Immature natural killer cell (primary cell): ENCODE data around the gene DIP2B. TPM values are rescaled to one million over a fixed set of nuclear protein-coding genes. Genes with fewer than 3 reads are reported as not detected.
A peak's percentile ranks its signal among the peaks of the same experiment; 100 is the strongest.
"Not testable (repeated sequence)": the region's sequence is repeated elsewhere in the genome, so short reads cannot be mapped to it uniquely, and the experiment has no call there.

Experiments
- DNase-seq, 3 donors: peaks; one replicate each; pipeline ENCODE4 v3.0.0; 2022; ENCODE audit warnings: mixed read lengths in 1 of 3
- H3K27ac Mint-ChIP-seq, 6 donors: one replicate each; pipeline ENCODE4 v1.8.0; 2020; ENCODE audit warnings: mixed read lengths in 6 of 6, mild to moderate bottlenecking in 5 of 6, inconsistent platforms in 4 of 6, moderate library complexity in 3 of 6
- H3K27me3 Mint-ChIP-seq, 3 donors: one replicate each; pipeline ENCODE4 v1.8.0; 2020 to 2021; ENCODE audit warnings: low read depth in 3 of 3, mild to moderate bottlenecking in 3 of 3, mixed read lengths in 3 of 3, moderate library complexity in 3 of 3, inconsistent platforms in 1 of 3
- H3K36me3 Mint-ChIP-seq, 3 donors: one replicate each; pipeline ENCODE4 v1.8.0; 2020; ENCODE audit warnings: mixed read lengths in 3 of 3, inconsistent platforms in 2 of 3, mild to moderate bottlenecking in 2 of 3
- H3K4me1 Mint-ChIP-seq, 2 donors: one replicate each; pipeline ENCODE4 v1.8.0; 2020; ENCODE audit warnings: inconsistent platforms in 2 of 2, mild to moderate bottlenecking in 2 of 2, mixed read lengths in 2 of 2, moderate library complexity in 1 of 2
- H3K4me3 Mint-ChIP-seq, 5 donors: one replicate each; pipeline ENCODE4 v1.8.0; 2020; ENCODE audit warnings: mild to moderate bottlenecking in 5 of 5, mixed read lengths in 5 of 5, inconsistent platforms in 3 of 5, moderate library complexity in 3 of 5
- H3K9me3 Mint-ChIP-seq, 6 donors: one replicate each; pipeline ENCODE4 v1.8.0; 2020; ENCODE audit warnings: mild to moderate bottlenecking in 6 of 6, mixed read lengths in 6 of 6, inconsistent platforms in 4 of 6, moderate library complexity in 3 of 6
- polyA plus RNA-seq, 3 donors: library from polyadenylated mRNA; unstranded; fragments of 300-500 nt; fragmentation: Illumina TruSeq; gene quantifications; one replicate each; pipeline ENCODE4 v1.2.3, GENCODE V29; 2021

The DIP2B gene
- polyA plus RNA-seq, 3 donors from 2014 or later: 2.0 to 7.2 (median 3.4) TPM

- DNase-seq: no peak
- peaks cover 6 to 24% (median 15%) of the 10 kb centered on the region in 3 donors for H3K36me3 Mint-ChIP-seq
- H3K4me3 Mint-ChIP-seq: no peak overlapping the region
- peak overlapping the region in 1 of 6 donors; percentile 68 for H3K27ac Mint-ChIP-seq
- no peaks in the 10 kb centered on the region for H3K4me1 Mint-ChIP-seq
- no peaks in the 10 kb centered on the region for H3K27me3 Mint-ChIP-seq
- no peaks in the 10 kb centered on the region for H3K9me3 Mint-ChIP-seq
Measured at GRCh38 chr12:50749459-50749882, 244.7 kb downstream of the DIP2B start.

DNA sequence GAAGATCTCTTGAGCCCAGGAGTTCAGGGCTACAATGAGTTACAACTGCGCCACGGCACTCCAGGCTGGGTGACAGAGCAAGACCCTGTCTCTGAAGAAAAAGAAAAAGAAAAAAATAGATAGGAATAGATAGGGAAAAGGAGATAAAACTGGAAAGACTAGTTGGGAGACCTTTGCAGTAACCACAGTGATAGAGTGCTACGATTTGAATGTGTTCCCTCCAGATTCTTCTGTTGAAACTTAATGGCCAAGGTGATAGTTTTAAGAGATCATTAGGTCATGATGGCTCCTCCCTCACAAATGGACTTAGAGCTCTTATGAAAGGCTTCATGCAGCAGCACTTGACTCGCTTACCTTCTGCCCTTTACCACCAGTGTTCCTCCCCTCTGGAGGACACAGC is 245.6 kb downstream of the DIP2B start:
- Mint-ChIP-seq H3K27me3 (no peaks in the 10 kb centered on the region), H3K4me3 (no peak overlapping the region), H3K36me3 (peaks cover 5 to 22% (median 14%) of the 10 kb centered on the region in 3 donors), H3K4me1 (no peaks in the 10 kb centered on the region), H3K9me3 (no peaks in the 10 kb centered on the region), H3K27ac (no peak overlapping the region)
- DNase-seq: no peak

GRCh38 chr12:50751948-50752721 is 247.3 kb downstream of the DIP2B start:
- no peak for DNase-seq
- peaks cover 0 to 13% (median 10%) of the 10 kb centered on the region in 3 donors for H3K36me3 Mint-ChIP-seq
- no peaks in the 10 kb centered on the region for H3K9me3 Mint-ChIP-seq
- H3K4me1 Mint-ChIP-seq: no peaks in the 10 kb centered on the region
- H3K27me3 Mint-ChIP-seq: no peaks in the 10 kb centered on the region
- H3K4me3 Mint-ChIP-seq: no peak overlapping the region
- H3K27ac Mint-ChIP-seq: peak overlapping the region in 1 of 6 donors; percentile 31

- DNase-seq: no peak
- Mint-ChIP-seq H3K9me3 (no peaks in the 10 kb centered on the region), H3K36me3 (peaks cover 0 to 9% (median 7%) of the 10 kb centered on the region in 3 donors), H3K27ac (no peak overlapping the region), H3K27me3 (peaks cover 0 to 2% (median 0%) of the 10 kb centered on the region in 3 donors), H3K4me1 (no peaks in the 10 kb centered on the region), H3K4me3 (no peak overlapping the region)
Measured at GRCh38 chr12:50753232-50753769, 248.5 kb downstream of the DIP2B start.

- Mint-ChIP-seq H3K4me3 (peak within 1 kb of the TSS; percentile 89 to 97 (median 92)), H3K27me3 (peaks cover 16 to 25% (median 25%) of the 10 kb centered on the region in 3 donors), H3K27ac (peak within 1 kb of the TSS; percentile 90 to 98 (median 96)), H3K9me3 (no peaks in the 10 kb centered on the region), H3K36me3 (no peaks in the 10 kb centered on the region), H3K4me1 (peaks cover 35 to 54% of the 10 kb centered on the region in 2 donors)
- peak; percentile 90 to 91 (median 91) for DNase-seq
Measured at GRCh38 chr12:50763639-50764285, 259.0 kb downstream of the DIP2B start, which contains the start of gene ATF1. Gene ATF1 (plus strand): TSS chr12:50764101. CDS start chr12:50780146, 16,045 bp downstream.

- peak overlapping the region; percentile 89 to 97 (median 92) for H3K4me3 Mint-ChIP-seq
- H3K27ac Mint-ChIP-seq: peak overlapping the region; percentile 90 to 98 (median 96)
- no peaks in the 10 kb centered on the region for H3K9me3 Mint-ChIP-seq
- no peaks in the 10 kb centered on the region for H3K36me3 Mint-ChIP-seq
- H3K4me1 Mint-ChIP-seq: peaks cover 38 to 57% of the 10 kb centered on the region in 2 donors
- H3K27me3 Mint-ChIP-seq: peaks cover 16 to 25% (median 25%) of the 10 kb centered on the region in 3 donors
- peak; percentile 82 to 88 (median 82) for DNase-seq
Measured at GRCh38 chr12:50764286-50765094, 259.7 kb downstream of the DIP2B start.

DNA sequence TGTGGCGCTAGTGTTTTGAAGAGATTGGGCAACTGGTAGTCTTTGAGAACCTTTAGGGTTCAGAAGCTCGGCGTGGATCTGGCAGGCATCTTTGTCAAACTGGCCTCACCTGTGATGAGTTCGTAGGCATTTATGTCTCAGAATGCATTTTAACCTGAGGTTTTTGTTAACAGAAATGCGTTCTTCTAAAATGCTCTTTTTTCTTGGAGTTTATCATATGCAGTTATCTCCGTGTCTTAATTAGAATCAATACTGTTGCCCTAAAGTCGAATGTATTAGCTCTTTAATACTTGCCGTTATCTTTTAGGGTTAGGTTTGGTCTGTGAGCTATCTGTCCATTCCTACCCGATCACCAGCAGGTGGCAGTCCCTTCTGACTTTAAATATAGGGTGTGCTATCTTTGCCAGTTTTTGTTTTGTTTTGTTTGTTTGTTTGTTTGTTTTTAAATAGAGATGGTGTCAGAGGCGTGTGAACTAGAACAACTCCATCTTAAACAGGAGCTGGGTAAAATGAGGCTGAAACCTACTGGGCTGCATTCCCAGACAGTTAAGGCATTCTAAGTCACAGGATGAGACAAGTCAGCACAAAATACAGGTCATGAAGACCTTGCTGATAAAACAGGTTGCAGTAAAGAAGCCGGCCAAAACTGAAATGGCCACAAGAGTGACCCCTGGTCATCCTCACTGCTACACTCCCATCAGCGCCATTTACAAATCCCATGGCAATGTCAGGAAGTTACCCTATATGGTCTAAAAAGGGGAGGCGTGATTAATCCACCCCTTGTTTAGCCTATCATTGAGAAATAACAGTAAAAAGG is 260.5 kb downstream of the DIP2B start:
- Mint-ChIP-seq H3K9me3 (no peaks in the 10 kb centered on the region), H3K36me3 (no peaks in the 10 kb centered on the region), H3K4me1 (peaks cover 38 to 57% of the 10 kb centered on the region in 2 donors), H3K27me3 (peaks cover 16 to 25% (median 25%) of the 10 kb centered on the region in 3 donors), H3K27ac (peak overlapping the region; percentile 88 to 98 (median 94)), H3K4me3 (peak overlapping the region; percentile 88 to 97 (median 89))
- DNase-seq: peak; percentile 54 to 59 (median 57)

DNA sequence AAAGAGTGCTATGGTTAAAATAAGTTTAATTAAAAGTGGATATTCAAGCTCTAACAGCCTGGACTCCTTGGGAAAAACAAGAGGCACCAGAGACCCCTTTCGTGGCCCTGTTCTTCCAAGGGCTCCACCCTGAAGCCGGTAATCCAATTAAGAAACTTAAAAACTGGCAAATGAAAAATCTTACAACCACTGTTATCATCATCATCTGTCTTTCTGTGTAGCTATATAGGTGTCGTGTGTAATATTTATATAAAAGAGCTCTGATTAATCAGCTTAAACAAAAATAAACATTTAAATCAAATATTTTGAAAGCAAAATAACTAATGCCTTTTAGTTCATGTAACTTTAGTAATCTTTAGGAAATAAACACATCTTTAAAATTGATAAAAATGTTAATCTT is 263.6 kb downstream of the DIP2B start:
- Mint-ChIP-seq H3K9me3 (no peaks in the 10 kb centered on the region), H3K36me3 (peaks cover 4 to 9% (median 5%) of the 10 kb centered on the region in 3 donors), H3K27ac (no peak overlapping the region), H3K27me3 (peaks cover 16 to 21% (median 17%) of the 10 kb centered on the region in 3 donors), H3K4me1 (peaks cover 28 to 44% of the 10 kb centered on the region in 2 donors), H3K4me3 (no peak overlapping the region)
- no peak for DNase-seq

GRCh38 chr12:50768813-50769212 is 264.0 kb downstream of the DIP2B start:
- H3K36me3 Mint-ChIP-seq, H3K9me3 Mint-ChIP-seq, DNase-seq, H3K4me3 Mint-ChIP-seq: not testable (repeated sequence)
- peaks cover 13 to 17% (median 13%) of the 10 kb centered on the region in 3 donors for H3K27me3 Mint-ChIP-seq
- peak overlapping the region in 1 of 6 donors; percentile 18 for H3K27ac Mint-ChIP-seq
- peaks cover 24 to 41% of the 10 kb centered on the region in 2 donors for H3K4me1 Mint-ChIP-seq

- no peak for DNase-seq
- no peaks in the 10 kb centered on the region for H3K9me3 Mint-ChIP-seq
- peaks cover 4 to 9% (median 5%) of the 10 kb centered on the region in 3 donors for H3K36me3 Mint-ChIP-seq
- no peak overlapping the region for H3K4me3 Mint-ChIP-seq
- H3K27me3 Mint-ChIP-seq: peaks cover 0 to 1% (median 0%) of the 10 kb centered on the region in 3 donors
- peaks cover 16 to 38% of the 10 kb centered on the region in 2 donors for H3K4me1 Mint-ChIP-seq
- no peak overlapping the region for H3K27ac Mint-ChIP-seq
Measured at GRCh38 chr12:50771409-50771808, 266.6 kb downstream of the DIP2B start.

DNA sequence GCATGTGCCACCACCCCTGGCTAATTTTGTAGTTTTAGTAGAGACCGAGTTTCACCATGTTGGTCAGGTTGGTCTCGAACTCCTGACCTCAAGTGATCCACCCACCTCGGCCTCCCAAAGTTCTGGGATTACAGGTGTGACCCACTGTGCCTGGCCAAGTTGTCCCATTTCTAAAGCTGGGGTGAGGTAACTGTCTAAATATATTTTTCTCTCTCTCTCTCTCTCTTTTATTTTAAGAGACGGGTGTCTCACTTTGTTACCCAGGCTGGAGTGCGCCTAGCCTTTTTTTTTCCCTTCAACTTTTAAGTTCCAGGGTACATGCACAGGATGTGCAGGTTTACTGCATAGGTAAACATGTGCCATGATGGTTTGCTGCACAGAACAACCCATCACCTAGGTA is 267.7 kb downstream of the DIP2B start:
- Mint-ChIP-seq H3K4me3 (no peak overlapping the region), H3K9me3 (no peaks in the 10 kb centered on the region), H3K27ac (peak overlapping the region in 1 of 6 donors; percentile 43)

GRCh38 chr12:50772877-50773276 is 268.1 kb downstream of the DIP2B start:
- Mint-ChIP-seq H3K4me3 (no peak overlapping the region), H3K27ac (peak overlapping the region in 1 of 6 donors; percentile 43), H3K36me3 (peaks cover 4 to 9% (median 5%) of the 10 kb centered on the region in 3 donors), H3K9me3 (no peaks in the 10 kb centered on the region), H3K27me3 (peaks cover 0 to 1% (median 0%) of the 10 kb centered on the region in 3 donors), H3K4me1 (peaks cover 17 to 41% of the 10 kb centered on the region in 2 donors)
- DNase-seq: no peak

More for the DNA sequence above, 267.7 kb downstream of the DIP2B start:
- Mint-ChIP-seq H3K4me1 (peaks cover 16 to 41% of the 10 kb centered on the region in 2 donors), H3K36me3 (peaks cover 4 to 9% (median 5%) of the 10 kb centered on the region in 3 donors), H3K27me3 (peaks cover 0 to 1% (median 0%) of the 10 kb centered on the region in 3 donors)
- no peak for DNase-seq
